Lung microvascular endothelial cell (primary cell): Measurements from ENCODE around the gene FOXE3. TPM values are rescaled to one million over a fixed set of nuclear protein-coding genes. Genes with fewer than 3 reads are reported as not detected.

Experiments
- DNase-seq, 2 donors: peaks; one replicate each; pipeline versions ENCODE4 v3.0.0 to v3.0.0-alpha.2; 2010; ENCODE audit warnings: low read depth in 2 of 2
- total RNA-seq: library from RNA; depleted of rRNA; stranded (reverse); fragments of >200 nt; gene quantifications from 2 replicates; pipeline ENCODE4 v1.2.1, GENCODE V29; 2014

Gene FOXE3
- total RNA-seq, 1 donor from 2014 or later = not detected

DNA sequence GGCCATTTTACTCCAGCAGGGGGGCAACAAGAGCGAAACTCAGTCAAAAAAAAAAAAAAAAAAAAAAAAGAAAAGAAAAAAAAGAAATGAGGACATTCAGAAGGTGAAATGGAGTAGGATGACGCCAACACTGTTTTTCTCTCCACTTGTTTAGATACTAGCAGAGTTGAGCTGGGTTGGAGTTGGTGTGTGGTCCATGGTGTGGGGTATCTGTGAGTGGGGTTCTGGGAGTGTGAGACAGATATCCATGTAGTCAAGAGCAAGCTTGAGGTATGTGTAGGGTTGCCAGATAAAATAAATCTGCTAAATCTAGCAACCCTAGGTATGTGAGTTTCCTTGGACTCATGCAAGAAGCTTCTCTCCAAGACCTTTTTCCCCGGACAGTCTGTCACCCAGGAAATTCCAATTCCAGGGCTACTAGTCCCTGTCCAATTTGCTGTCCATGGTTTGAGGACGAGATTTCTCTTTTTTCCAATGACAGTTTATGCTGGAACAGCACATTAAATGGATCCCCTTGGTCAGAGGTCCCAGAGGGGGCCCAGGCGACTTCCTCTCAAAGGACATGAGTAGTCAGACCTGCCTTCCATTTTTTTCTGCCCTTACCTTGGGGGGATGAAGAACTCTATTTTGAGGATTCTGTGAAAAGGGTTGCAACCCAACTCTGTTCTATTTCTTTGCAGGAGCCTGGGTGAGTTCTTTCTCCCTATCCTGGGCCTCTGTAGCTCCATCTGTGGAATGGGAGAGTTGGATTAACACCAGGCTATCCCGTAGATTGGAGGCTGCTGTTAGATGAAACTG lies 19.6 kb downstream of the FOXE3 start:
- DNase-seq = no peak

DNA sequence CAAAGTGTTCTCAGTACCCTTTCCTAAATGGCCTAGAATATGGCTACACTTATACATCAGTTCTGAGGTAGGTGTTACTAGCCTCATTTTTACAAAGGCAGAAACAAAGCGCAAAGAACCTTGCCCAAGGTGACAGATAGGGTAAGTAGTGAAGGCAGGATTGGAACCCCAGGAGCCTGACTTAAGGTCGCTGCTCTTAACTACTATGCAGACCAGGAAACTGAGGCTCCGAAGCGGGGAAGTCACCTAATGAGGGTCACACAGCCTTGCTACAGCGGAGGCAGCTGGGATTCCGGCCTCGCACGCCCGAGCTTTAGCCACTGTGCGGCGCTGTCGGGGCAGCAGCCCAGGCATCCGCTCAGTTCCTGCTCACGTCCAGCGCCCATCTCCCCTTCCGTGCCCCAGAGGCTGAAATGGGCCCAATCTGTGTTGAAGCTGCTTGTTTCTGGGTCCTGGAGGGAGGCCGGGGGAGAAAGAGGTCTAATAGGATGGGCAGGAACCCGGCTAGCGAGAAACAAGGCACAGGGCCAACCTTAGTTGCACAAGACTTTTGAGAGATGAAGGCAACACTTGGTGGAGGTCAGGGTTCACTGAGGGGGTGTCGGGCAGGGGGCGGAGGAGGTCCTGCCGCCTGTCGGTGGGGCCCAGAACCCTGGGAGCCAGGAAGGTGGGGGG lies 20.4 kb downstream of the FOXE3 start:
- DNase-seq = peak; percentile 81 to 84

DNA sequence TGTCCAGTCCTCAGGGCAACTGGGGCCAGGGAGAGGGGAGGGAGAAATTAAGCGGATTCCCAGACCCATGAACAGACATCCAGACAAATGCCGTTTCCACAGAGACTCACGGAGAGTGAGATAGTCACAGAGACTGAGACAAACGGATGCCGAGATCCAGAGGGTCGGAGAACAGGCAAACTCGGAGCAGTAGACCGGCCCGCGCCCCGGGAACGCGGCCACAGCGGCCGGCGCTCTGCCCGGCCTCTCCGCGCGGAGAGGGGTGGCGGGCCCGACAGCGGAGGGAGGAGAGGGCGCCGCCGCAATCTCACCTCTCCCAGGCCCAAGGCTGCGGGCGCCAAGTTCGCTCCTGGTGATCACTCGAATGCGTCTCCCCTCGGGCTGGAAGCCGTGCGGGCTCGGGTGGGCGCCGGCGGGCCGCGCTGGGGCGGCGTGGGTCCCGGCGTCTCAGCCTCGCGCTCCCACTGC lies 20.9 kb downstream of the FOXE3 start:
- peak; percentile 39 to 43 for DNase-seq

DNA sequence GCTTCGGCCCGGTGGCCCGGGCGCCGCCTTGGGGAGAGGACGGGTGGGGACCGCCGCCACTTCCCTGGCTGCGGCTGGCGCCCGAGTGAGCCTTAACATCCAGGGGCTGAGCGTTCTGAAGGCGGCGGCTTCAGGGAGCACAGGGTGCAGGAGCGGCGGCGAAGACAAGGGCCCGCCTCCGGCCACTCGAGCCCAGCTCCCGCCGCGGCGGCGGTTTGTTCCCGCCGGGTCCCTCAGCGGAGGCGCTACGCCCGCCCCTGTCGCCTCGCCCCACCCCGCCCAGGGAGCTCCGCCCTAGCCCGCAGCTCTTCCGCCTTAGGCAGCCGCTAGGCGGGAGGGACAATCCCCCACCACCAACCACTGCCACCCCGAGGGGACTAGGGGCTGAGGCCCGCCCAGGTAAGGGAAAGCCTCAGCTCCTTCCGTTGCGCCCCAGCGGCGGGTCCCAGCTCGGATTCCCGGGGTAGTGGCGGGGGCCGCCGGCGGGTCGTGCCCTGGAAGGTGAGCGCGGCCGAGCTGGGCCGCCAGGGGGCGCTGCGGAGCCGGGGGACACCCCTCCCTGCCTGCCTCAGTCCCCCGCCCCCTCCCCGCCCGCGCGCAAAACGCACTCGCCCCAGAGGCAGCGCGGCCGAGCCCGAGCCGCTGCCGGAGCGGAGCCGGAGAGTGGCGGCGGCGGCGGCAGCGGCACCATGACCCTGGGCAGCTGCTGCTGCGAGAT lies 21.5 kb downstream of the FOXE3 start, which contains the start of gene FOXD2:
Gene FOXD2 (plus strand): TSS at position 598 of the 718 bp plus-strand sequence. CDS start 92 bp downstream, at position 690.
- DNase-seq = peak; percentile 80 to 84

DNA sequence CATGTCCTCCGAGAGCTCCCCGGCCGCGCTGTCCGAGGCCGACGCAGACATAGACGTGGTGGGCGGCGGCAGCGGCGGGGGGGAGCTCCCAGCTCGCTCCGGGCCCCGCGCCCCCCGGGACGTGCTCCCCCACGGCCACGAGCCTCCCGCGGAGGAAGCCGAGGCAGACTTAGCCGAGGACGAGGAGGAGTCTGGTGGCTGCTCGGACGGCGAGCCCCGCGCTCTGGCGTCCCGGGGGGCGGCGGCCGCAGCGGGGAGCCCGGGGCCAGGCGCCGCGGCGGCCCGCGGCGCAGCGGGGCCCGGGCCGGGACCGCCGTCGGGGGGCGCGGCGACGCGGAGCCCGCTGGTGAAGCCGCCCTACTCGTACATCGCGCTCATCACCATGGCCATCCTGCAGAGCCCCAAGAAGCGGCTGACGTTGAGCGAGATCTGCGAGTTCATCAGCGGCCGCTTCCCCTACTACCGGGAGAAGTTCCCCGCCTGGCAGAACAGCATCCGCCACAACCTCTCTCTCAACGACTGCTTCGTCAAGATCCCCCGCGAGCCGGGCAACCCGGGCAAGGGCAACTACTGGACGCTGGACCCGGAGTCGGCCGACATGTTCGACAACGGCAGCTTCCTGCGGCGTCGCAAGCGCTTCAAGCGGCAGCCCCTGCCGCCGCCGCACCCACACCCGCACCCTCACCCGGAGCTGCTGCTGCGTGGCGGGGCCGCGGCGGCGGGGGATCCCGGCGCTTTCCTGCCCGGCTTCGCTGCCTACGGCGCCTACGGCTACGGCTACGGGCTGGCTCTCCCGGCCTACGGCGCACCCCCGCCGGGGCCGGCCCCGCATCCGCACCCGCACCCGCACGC lies 22.3 kb downstream of the FOXE3 start:
- DNase-seq = no peak

DNA sequence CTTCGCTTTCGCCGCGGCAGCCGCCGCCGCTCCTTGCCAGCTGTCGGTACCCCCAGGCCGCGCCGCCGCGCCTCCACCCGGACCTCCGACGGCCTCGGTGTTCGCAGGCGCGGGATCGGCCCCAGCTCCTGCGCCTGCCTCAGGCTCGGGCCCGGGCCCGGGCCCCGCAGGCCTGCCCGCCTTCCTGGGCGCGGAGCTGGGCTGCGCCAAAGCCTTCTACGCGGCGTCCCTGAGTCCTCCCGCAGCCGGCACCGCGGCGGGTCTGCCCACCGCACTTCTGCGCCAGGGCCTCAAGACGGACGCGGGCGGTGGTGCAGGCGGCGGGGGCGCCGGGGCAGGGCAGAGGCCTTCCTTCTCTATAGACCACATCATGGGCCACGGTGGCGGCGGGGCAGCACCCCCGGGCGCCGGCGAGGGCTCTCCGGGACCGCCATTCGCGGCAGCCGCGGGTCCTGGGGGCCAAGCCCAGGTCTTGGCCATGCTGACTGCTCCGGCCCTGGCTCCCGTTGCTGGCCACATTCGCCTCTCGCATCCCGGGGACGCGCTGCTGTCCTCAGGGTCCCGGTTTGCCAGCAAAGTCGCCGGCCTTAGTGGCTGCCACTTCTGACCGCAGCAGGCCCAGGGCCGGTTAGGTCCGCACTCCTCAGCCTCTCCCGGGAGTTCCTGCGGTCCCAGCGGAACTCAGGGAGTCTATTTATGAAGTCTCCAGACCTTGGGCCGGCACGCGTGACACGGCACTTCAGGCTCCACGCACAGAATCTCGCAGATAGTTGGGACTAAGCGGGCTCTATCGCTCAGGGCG lies 23.1 kb downstream of the FOXE3 start:
- DNase-seq = no peak

DNA sequence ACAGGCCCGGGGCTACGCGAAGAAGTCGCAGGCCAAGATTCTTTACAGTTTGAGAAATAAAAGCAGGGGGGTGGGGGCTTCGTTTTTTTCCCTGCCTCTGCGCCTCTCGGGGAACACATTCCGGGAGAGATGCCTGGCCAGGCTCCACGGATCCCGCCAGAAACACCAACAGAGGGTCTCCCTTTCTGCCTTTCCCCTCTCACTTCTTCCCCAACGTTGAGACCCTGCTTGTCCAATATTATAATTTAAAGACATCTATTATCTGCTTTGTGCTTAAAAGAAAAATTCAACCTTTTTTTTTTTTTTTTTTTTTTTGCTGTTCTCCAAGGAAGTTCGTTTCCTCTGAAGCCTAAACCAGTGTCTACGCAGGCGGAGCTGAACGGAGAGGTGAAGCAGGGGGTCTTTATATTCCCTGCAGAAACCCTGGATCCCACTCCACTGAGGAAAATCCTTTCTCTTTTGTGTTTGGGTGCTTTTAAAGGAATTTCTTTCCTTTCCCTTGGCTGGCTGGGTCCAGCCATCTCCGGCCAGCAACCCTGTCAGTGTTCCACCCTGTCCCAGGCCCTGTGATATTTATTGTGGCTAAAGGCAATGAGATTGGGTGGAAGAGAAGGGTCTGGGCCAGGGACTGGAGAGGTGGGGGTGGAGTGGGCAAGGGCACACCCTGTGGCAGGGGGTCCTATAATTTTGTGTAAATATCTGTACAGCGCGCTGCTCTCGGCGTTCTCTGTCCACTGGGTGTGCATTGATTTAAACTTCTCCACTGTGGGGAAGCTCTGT lies 23.9 kb downstream of the FOXE3 start:
- DNase-seq = no peak

DNA sequence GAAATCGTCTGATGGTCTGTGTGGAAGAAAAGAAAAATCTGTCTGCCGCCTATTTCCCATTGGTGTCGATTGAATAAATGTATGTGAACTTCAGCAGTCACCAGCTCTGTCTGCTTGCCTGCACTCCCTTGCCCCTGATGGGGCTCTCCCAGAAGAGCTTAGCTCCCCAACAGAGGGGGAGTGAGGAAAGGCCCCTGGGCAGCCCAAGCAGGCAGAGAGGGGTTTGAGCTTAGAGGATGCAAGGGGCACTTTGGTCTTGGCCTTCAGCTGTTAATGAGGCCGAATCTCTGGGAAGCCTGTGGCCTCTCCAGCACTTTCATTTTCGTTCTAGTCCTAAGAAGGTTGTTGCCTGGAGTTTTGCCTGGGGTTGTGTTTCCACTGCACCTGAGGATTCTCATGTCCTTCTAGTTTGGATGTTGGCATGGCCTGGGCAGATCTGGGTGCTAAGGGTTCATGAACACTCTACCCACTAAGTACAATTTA lies 24.6 kb downstream of the FOXE3 start:
- DNase-seq = no peak

DNA sequence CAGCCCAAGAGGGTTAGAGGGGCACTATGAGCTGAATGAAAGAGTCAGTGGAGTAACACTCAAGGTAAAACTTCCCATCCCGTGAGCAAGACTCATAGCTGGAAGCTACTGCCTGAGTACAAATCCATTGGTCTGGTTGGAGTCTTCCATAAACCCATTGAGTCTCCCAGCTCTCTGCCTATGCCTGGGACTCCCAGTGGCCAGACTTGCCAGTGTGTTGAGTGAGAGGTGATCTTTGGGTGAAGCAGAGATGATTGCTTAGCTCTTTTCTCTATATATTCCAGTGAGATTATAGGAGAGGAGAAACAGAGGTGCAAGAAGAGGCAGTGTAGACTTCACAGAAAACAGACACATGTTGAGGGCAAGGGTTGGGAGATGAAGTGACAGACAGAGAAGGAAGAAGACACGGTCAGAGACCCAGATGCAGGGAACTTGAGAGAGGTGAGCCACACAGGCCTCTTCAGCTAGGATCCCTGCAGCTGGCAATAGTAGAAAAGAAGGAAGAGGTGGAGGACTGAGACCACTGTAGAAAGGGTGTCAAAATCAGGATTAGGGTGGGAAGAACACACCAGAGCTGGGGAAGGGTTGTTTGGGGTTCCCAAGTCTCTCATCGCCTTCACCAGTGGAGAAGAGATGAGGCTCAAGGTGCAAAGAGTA lies 25.5 kb downstream of the FOXE3 start:
- DNase-seq = no peak

DNA sequence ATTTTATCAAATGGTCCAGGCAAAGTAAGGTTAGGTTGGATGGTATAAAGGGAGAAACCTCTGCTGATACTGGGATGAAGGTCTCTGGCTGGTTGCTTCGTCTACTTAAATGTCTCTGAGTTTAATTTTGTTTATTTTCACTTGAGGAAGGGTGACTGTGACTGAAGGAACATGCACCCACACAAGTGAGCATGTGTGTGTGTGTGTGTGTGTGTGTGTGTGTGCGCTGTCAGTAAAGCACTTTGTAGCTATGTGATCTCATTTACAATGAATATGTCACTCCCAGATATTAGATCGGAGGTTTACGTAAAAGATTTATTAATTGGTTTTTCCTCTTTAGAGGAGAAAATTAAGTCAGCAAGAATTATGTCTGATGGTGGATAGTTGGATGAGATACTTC lies 26.1 kb downstream of the FOXE3 start:
- DNase-seq = no peak

DNA sequence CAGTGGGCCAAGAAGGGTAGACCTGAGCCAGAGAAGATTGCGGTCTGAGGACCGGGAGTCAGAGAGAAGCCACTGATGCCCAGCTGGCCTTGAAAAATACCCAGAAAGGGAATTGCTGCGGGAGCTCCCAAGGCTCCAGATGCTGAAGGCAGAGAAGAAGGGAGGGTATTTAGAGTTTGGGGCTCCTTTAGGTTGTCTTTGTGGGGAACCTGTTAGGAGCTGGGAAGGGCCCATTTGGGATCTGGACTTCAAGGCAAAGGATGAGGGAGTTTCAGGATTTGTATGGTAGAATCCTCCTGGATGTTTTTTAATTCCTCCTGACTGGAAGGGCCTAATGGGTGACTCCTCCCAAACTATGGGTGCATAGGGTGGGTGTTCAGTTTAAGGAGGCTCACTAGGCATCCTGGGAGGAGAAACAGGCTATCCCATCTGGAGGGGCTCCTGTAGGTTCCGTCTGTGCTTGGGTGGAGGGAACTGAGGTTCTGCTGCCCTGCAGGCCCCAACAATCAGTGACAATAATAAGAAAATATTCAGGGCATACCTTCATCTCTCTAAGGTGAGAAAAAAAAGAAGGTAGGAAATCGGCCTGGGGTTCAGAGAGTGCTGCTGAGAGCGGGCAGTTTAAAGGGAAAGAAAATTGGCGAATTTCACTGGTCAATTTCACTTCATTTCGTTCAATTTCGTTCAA lies 26.9 kb downstream of the FOXE3 start:
- no peak for DNase-seq

DNA sequence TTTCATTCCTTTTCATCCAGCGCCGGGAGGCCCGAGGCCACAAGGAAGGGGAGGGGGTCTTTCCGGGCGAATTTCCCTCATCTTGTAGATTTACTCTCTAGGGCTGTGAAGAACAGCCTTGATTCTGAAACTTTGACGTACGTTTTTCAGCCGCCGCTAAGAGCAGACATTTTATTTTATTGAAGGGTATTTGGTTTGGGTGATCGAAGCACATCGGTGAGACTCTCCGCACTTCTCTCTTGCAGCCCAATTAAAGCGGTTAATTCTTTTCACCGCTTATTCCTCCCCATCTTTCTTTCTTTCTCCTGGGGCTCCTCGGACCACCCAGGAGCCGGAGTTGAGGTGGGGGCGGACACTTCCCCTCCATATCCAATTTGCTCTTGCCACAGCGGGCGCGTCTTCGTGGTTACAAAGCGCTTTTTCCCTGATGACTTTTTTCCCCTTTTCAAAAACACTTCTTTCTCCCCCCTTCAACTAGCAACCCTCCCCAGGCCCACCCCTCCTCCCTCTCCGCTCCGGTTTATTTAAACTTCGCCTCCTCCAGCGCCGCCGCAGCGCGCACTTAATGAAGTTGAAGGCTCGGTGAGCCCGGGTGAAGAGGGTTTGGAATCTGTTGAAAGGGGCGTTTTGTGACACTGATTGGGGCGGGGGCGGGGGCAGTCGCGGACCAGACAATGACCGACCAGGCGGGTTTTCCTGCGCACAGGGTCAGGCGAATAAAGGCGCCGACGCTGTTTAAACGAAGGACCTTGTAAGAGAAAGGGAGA lies 27.6 kb downstream of the FOXE3 start:
- DNase-seq = no peak

DNA sequence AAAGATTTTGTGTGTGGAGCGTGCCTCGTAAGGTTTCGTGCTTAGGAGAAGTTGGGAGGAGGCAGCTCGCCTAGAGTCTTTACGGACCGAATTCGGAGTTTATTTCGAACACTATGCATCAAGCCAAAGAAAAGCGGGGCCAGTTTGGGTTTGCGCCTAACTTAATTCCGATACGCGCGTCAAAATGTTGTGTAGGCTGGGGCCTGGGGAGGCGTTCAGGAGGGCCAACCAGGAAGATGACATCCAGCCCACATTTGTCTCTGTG lies 28.1 kb downstream of the FOXE3 start:
- no peak for DNase-seq

DNA sequence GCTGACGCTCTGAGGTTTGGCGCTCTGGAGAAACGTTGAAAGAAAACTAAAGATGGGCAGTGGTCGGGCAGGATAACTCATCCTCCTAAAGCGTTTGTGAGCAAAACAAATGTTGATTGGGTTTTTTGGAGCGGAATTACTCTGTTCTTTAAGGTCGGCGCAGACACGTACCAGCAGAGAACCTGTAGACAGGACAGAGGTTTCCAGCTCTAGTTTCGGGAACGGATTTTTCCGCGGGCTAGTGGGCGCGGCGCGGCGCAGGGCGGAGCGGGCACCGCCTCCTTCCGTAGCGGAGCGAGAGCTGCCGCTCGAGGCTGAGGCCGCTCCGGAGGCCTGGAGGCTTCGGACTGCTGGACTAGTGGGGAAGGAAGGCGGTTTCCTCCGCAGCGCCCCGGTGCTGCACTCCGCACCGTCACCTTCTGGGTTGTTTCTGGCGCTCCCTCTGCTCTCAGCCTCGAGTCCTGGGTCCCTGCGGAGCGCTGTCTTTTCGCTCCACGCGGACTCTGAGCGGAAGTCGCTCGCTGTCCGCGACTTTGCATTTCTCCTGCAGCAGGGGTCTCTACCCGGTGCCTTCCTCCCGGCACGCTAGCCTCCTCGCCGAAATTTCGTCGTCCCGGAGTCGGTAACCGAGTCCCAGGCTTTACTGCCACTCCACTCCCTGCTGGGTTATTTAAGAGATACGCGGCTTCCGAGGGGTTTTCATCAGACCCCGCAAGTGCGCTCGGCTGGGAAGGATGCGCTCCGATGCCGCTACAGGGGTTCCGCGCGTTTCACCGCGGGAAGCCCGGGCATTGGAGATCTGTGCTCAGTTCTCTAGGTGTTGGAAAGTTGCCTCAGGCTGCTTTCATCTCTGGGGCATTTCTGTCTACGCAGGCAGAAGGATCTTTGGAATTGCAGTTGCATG lies 28.7 kb downstream of the FOXE3 start:
- peak in 1 of 2 donors; percentile 16 for DNase-seq

DNA sequence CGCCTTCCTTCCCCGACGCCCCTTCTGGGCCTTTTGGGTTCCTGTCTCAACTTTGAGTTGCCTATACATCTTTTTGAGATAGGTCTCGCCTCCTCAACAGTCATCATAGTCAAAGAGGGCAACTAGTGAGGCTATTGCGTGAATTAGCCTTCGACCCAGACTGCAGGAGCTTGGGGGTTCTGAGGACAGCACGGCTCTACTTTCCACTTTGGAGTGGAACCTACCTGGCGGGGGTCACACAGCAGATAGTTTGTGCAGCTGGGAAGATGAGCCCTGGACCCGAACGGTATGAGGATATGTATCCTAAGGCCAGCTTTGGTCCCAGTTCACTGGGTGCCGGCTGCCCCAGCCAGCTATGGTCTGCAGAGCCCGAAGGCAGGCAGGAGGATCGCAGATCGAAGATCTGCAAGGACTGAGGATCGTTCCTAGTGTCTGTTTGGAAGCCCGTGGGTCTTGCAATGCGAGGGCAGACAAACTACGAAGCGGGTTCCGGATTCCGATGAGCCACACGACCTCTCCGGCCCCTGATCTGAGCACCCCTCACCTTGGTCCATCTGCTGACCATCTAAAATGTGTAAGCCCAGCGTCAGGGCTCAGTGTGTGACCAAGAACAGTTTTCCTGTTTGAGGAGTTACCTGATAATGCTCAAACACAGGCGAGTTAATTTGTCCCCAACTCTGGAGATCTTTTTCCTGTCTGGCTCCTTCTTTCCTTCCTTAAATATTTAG lies 29.9 kb downstream of the FOXE3 start:
- DNase-seq = no peak
